ENCODE data around the gene MST1R.
"Not testable (repeated sequence)": the region's sequence is repeated elsewhere in the genome, so short reads cannot be mapped to it uniquely, and the experiment has no call there.

Gene MST1R

GRCh38 chr3:49903451-49904424 is at the start of gene MST1R:
TSS of gene MST1R (minus strand) at chr3:49903873. CDS start at chr3:49903609, 264 bp downstream.
- DNase-seq: peak; percentile 72

GRCh38 chr3:49952924-49953323 is 49.3 kb upstream of the MST1R start:
- DNase-seq: no peak

GRCh38 chr3:49942651-49943050 is 39.0 kb upstream of the MST1R start:
- DNase-seq: no peak

GRCh38 chr3:49940667-49941249 is 37.1 kb upstream of the MST1R start:
- no peak for DNase-seq

GRCh38 chr3:49939858-49940666 is 36.4 kb upstream of the MST1R start, which contains the start of gene RBM6:
TSS of gene RBM6 (plus strand) at chr3:49940150. CDS start at chr3:49962642, 22,492 bp downstream.
- DNase-seq: peak; percentile 97

- no peak for DNase-seq
Measured at GRCh38 chr3:49937090-49937489, 33.4 kb upstream of the MST1R start.

GRCh38 chr3:49932281-49932680 is 28.6 kb upstream of the MST1R start:
- DNase-seq: not testable (repeated sequence)

- no peak for DNase-seq
Measured at GRCh38 chr3:49930922-49931321, 27.2 kb upstream of the MST1R start.

GRCh38 chr3:49930168-49930690 is 26.6 kb upstream of the MST1R start:
- DNase-seq: no peak

- peak; percentile 95 for DNase-seq
Measured at GRCh38 chr3:49929291-49930167, 25.9 kb upstream of the MST1R start, which contains the start of gene MON1A. TSS of gene MON1A (minus strand) at chr3:49929811. CDS start at chr3:49913346, 16,465 bp downstream.

- no peak for DNase-seq
Measured at GRCh38 chr3:49928481-49929017, 24.9 kb upstream of the MST1R start.

GRCh38 chr3:49927798-49928197 is 24.1 kb upstream of the MST1R start:
- no peak for DNase-seq

GRCh38 chr3:49926117-49926728 is 22.6 kb upstream of the MST1R start:
- no peak for DNase-seq

- no peak for DNase-seq
Measured at GRCh38 chr3:49925485-49925884, 21.8 kb upstream of the MST1R start.

- no peak for DNase-seq
Measured at GRCh38 chr3:49924683-49925082, 21.0 kb upstream of the MST1R start.

- not testable (repeated sequence) for DNase-seq
Measured at GRCh38 chr3:49917806-49918590, 14.3 kb upstream of the MST1R start.

- no peak for DNase-seq
Measured at GRCh38 chr3:49916686-49917085, 13.0 kb upstream of the MST1R start.

- no peak for DNase-seq
Measured at GRCh38 chr3:49914906-49915305, 11.2 kb upstream of the MST1R start.

- no peak for DNase-seq
Measured at GRCh38 chr3:49912881-49913281, 9.2 kb upstream of the MST1R start.

GRCh38 chr3:49911611-49912010 is 7.9 kb upstream of the MST1R start:
- DNase-seq: no peak
